Uterus (tissue), 4 donors: ENCODE measurements around the gene KCNMA1. TPM values are rescaled to one million over a fixed set of nuclear protein-coding genes. Genes with fewer than 3 reads are reported as not detected.
A peak's percentile ranks its signal among the peaks of the same experiment; 100 is the strongest.

ENCODE experiments used
- DNase-seq, 2 donors: peaks; one replicate each; pipeline ENCODE4 v3.0.0-alpha.2; 2019 to 2020
- H3K27ac ChIP-seq, 2 donors: fragments of 200-600 bp; sonication (generic); 1 replicate in 1 of 2; 2 replicates in 1 of 2; pipeline ENCODE4 v1.5.1; 2016 to 2018
- H3K27me3 ChIP-seq, 2 donors: fragments of 200-600 bp; sonication (generic); one replicate each; pipeline ENCODE4 v1.5.1; 2018 to 2019; ENCODE audit warnings: control low read depth in 1 of 2
- H3K36me3 ChIP-seq, 2 donors: fragments of 200-600 bp; sonication (generic); one replicate each; pipeline ENCODE4 v1.5.1; 2019; ENCODE audit warnings: control low read depth in 1 of 2
- H3K4me1 ChIP-seq, 2 donors: fragments of 200-600 bp; sonication (generic); one replicate each; pipeline ENCODE4 v1.5.1; 2018 to 2019; ENCODE audit warnings: control low read depth in 1 of 2
- H3K4me3 ChIP-seq, 2 donors: fragments of 200-600 bp; sonication (generic); 1 replicate in 1 of 2; 2 replicates in 1 of 2; pipeline ENCODE4 v1.5.1; 2018 to 2019; ENCODE audit warnings: mild to moderate bottlenecking in 1 of 2
- H3K9me3 ChIP-seq, 2 donors: fragments of 200-600 bp; sonication (generic); one replicate each; pipeline ENCODE4 v1.5.1; 2019; ENCODE audit warnings: control low read depth in 1 of 2
- POLR2A ChIP-seq, 2 donors: fragments of 450-650 bp; IDR thresholded peaks; one replicate each; pipeline ENCODE4 v1.6.1; 2016; ENCODE audit warnings: antibody characterized with exemption in 2 of 2, mild to moderate bottlenecking in 1 of 2, moderate library complexity in 1 of 2
- intact Hi-C: fragments of 100-400 bp; cut with DNase I; formaldehyde crosslinking; loops from one replicate; pipeline ENCODE4 v1.15.1; 2023; ENCODE audit warnings: low total_unique reads
- total RNA-seq, 4 donors: library from RNA; depleted of rRNA in 3 of 4; stranded (reverse); fragments of >200 nt in 3 of 4; gene quantifications; one replicate each; pipeline versions ENCODE4 v1.1.0 to v1.2.4, GENCODE V29; 2014 to 2023
- TF ChIP-seq, protein P1 (sequence below), 4 experiments: fragments of 200-600 bp in 2 of 4; fragments of 450-650 bp in 2 of 4; sonication (generic) in 2 of 4; IDR thresholded peaks; one replicate each; pipeline ENCODE4 v1.5.1; 2016 to 2019; ENCODE audit warnings: antibody characterized with exemption in 4 of 4, mild to moderate bottlenecking in 2 of 4, moderate library complexity in 1 of 4
- donor health status: DM: yes; HTN: yes; CAD: no.

Gene KCNMA1
- total RNA-seq, 4 donors from 2014 or later: 86.2 to 236 (median 164) TPM

DNA sequence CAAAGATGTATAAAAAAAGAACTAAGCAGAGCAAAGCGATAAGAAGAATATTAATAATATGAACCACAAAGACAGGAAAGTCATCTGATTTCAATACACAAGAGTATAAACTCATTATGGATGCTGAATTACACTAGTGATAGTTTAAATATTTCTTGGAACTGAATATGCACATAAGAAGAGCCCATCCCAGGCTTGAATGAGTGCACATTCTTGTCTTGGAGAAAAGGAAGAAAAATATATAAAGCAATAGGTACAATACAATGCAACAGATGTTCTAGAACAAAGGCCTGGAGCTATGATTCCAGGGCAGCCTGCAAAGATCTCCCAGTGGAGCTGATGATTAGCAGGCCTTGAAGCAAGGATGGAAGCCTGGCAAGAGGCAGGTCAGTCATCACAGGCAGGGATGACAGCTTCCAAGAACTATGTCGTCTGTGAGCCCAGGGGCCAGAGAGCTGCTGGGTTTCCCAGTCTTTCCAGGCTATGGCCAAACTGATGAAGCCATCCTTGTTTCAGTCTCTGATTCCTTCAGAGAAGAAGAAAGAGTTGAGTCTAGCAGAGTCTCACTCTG, 277.6 kb downstream of the KCNMA1 start:
- intact Hi-C loops: no loop called here
- Histone ChIP-seq H3K27ac (peak overlapping the region in 1 of 2 donors; percentile 63), H3K4me1 (no peaks in the 10 kb centered on the region), H3K36me3 (no peaks in the 10 kb centered on the region), H3K4me3 (no peak overlapping the region), H3K9me3 (no peaks in the 10 kb centered on the region), H3K27me3 (no peaks in the 10 kb centered on the region)
- no peak for DNase-seq
- TF ChIP-seq, protein P1, sequence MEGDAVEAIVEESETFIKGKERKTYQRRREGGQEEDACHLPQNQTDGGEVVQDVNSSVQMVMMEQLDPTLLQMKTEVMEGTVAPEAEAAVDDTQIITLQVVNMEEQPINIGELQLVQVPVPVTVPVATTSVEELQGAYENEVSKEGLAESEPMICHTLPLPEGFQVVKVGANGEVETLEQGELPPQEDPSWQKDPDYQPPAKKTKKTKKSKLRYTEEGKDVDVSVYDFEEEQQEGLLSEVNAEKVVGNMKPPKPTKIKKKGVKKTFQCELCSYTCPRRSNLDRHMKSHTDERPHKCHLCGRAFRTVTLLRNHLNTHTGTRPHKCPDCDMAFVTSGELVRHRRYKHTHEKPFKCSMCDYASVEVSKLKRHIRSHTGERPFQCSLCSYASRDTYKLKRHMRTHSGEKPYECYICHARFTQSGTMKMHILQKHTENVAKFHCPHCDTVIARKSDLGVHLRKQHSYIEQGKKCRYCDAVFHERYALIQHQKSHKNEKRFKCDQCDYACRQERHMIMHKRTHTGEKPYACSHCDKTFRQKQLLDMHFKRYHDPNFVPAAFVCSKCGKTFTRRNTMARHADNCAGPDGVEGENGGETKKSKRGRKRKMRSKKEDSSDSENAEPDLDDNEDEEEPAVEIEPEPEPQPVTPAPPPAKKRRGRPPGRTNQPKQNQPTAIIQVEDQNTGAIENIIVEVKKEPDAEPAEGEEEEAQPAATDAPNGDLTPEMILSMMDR (IDR thresholded peaks at IDR 0.05): no peak

DNA sequence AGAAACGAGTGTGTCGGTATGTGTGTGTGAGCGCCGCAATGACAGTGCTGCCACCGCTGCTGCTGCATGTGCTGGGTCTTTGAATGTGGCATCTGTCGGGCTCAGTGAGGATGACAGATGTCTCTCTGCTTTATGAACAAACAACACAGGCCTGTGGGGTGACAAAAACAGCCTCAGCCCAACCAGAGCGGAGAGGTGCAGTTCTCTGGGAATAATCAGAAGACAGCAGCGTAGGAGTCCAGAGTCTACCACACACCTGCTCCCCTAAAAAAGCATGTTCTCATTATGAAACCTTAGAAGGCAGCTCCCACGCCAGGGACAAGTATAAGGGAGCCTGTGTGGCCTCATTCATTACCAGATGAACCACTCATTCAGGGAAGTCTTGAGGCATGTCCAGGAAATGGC, 278.3 kb downstream of the KCNMA1 start:
- H3K9me3 ChIP-seq: no peaks in the 10 kb centered on the region
- H3K36me3 ChIP-seq: no peaks in the 10 kb centered on the region
- no peak for DNase-seq
- H3K27me3 ChIP-seq: no peaks in the 10 kb centered on the region
- H3K4me1 ChIP-seq: no peaks in the 10 kb centered on the region
- peak overlapping the region; percentile 19 to 63 for H3K27ac ChIP-seq
- intact Hi-C loops: no loop called here
- no peak for TF ChIP-seq POLR2A (IDR thresholded peaks at IDR 0.05)
- TF ChIP-seq, protein P1 (IDR thresholded peaks at IDR 0.05): no peak
- no peak overlapping the region for H3K4me3 ChIP-seq

DNA sequence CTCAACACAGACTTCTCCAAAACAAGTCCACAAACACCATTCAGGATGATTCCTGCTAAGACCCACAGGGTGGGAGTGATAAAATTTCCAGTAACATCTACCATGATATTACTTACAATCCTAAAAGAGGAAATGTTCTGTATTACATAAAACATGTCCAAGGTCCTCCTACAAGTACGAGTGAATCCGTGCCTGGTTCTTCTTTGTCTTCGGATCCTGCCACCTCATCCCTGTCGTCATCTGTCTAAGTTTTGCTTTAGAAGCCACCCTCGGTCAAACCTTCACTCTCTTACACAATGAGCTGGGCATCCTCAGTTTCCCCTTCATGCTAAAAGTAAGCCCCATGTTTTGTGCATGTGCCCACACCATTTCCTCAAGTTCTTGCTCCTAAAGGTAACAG, 279.0 kb downstream of the KCNMA1 start:
- no peaks in the 10 kb centered on the region for H3K4me1 ChIP-seq
- no peaks in the 10 kb centered on the region for H3K27me3 ChIP-seq
- no peaks in the 10 kb centered on the region for H3K9me3 ChIP-seq
- no peak overlapping the region for H3K4me3 ChIP-seq
- TF ChIP-seq POLR2A (IDR thresholded peaks at IDR 0.05): no peak
- TF ChIP-seq, protein P1 (IDR thresholded peaks at IDR 0.05): no peak
- DNase-seq: no peak
- no peaks in the 10 kb centered on the region for H3K36me3 ChIP-seq
- intact Hi-C loops: no loop called here
- peak overlapping the region; percentile 60 to 63 for H3K27ac ChIP-seq

DNA sequence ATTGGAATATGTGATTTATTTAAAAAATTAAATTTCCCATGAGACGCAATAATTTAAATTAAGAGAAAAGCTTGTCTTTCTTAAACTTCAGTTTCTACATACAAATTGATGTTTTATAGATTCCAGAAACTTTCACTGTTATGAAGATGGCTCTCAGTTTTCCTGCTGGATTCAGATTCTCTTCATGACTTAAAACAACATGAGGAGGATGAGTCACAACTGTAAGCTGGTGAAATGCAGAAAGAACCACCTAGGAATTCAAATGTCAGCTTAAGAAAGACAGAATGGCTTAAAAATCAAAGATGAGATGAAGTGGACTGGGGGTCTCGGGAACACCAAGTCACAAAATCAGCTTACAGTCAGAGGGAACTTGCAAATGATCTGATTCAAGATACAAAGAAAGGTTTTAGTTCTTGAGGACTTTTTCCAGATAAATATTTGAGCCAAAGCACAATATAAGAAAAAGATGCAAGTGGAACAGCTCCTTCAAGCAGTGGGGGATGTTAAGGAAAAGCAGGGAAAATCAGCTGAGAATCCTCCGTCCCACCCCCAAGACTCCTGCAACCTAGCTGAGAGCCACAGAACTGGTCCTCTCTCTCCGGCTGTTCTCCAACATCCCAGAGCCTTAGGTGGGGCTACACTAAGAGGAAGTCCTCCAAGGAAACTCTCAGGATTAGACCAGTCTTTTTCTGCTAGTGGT, 279.8 kb downstream of the KCNMA1 start:
- Histone ChIP-seq H3K36me3 (no peaks in the 10 kb centered on the region), H3K27me3 (no peaks in the 10 kb centered on the region), H3K27ac (peak overlapping the region; percentile 60 to 63), H3K4me3 (no peak overlapping the region), H3K9me3 (no peaks in the 10 kb centered on the region), H3K4me1 (no peaks in the 10 kb centered on the region)
- DNase-seq: no peak
- intact Hi-C loops: no loop called here
- TF ChIP-seq, protein P1 (IDR thresholded peaks at IDR 0.05): no peak
- TF ChIP-seq POLR2A (IDR thresholded peaks at IDR 0.05): no peak

DNA sequence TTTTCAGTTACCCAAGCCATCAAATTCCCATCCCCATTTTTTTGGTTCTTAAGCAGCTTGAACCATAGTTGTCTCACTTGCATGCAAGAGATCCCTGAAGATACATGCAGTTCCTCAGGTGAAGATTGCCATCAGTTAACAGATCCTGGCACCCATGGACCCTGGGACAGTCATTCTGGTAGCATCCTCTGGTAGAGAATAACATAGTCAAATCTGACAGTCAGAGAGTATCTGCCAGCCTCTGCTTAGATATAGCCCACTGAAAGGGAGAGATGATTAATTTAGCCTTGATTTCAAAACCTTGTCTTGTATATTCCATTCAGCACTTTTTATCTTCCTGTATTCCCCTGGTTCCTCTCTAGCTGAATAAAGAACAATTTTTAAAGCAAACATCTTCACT, 280.4 kb downstream of the KCNMA1 start:
- intact Hi-C loops: no loop called here
- Histone ChIP-seq H3K4me3 (no peak overlapping the region), H3K27ac (peak overlapping the region; percentile 36 to 60), H3K9me3 (no peaks in the 10 kb centered on the region), H3K36me3 (no peaks in the 10 kb centered on the region), H3K27me3 (no peaks in the 10 kb centered on the region), H3K4me1 (no peaks in the 10 kb centered on the region)
- TF ChIP-seq, protein P1 (IDR thresholded peaks at IDR 0.05): no peak
- TF ChIP-seq POLR2A (IDR thresholded peaks at IDR 0.05): no peak
- DNase-seq: no peak
